OCI-LY3 (cell line): Measurements from ENCODE around the gene LTBR.

ENCODE experiments used
- H2AFZ ChIP-seq: fragments of 200-600, 300-600 bp; shearing (Covaris generic); 2 replicates; pipeline ENCODE4 v1.6.0; 2014; ENCODE audit warnings: antibody characterized with exemption, low read depth, low read length
- H3K27ac ChIP-seq: fragments of 200-600, 300-600 bp; sonication (generic); 2 replicates; pipeline ENCODE4 v1.5.1; 2014; ENCODE audit warnings: mild to moderate bottlenecking, low read length, moderate library complexity, mixed read lengths
- H3K27me3 ChIP-seq: fragments of 200-600, 300-600 bp; sonication (generic); 2 replicates; pipeline ENCODE4 v1.6.1; 2014; ENCODE audit warnings: low read depth, low read length, mixed read lengths
- H3K36me3 ChIP-seq: fragments of 200-600, 300-600 bp; sonication (generic); replicated peaks from 2 replicates; pipeline ENCODE3; 2014; ENCODE audit warnings: low read depth, low read length, mixed read lengths
- H3K4me1 ChIP-seq: fragments of 300-600, 200-600 bp; sonication (generic); 2 replicates; pipeline ENCODE4 v1.6.1; 2014; ENCODE audit warnings: low read length, mixed read lengths
- H3K4me2 ChIP-seq: fragments of 200-600, 300-600 bp; sonication (generic); 2 replicates; pipeline ENCODE4 v1.6.1; 2014; ENCODE audit warnings: low read length, mixed read lengths
- H3K4me3 ChIP-seq: fragments of 300-600, 200-600 bp; sonication (generic); 2 replicates; pipeline ENCODE4 v1.5.1; 2014; ENCODE audit warnings: antibody characterized with exemption, mild to moderate bottlenecking, low read length, moderate library complexity
- H3K79me2 ChIP-seq: fragments of 300-600, 200-600 bp; shearing (Covaris generic); 2 replicates; pipeline ENCODE4 v1.6.1; 2014; ENCODE audit warnings: mild to moderate bottlenecking, low read length, mixed read lengths
- H3K9ac ChIP-seq: fragments of 300-600, 200-600 bp; shearing (Covaris generic); 2 replicates; pipeline ENCODE4 v1.6.0; 2014; ENCODE audit warnings: mild to moderate bottlenecking, low read length, moderate library complexity
- H3K9me3 ChIP-seq: fragments of 200-600, 300-600 bp; shearing (Covaris generic); 2 replicates; pipeline ENCODE4 v1.6.1; 2014; ENCODE audit warnings: low read length, mixed read lengths; ENCODE audit not compliant: insufficient read depth
- H4K20me1 ChIP-seq: fragments of 200-600, 300-600 bp; sonication (generic); 2 replicates; pipeline ENCODE4 v1.6.1; 2016; ENCODE audit warnings: low read length, mixed read lengths; ENCODE audit not compliant: insufficient read depth
- CTCF ChIP-seq: fragments of 200-600, 300-600 bp; sonication (generic); IDR thresholded peaks from 2 replicates; pipeline ENCODE4 v1.5.1; 2014; ENCODE audit warnings: antibody characterized with exemption, low read length, low read depth
- EZH2phosphoT487 ChIP-seq: fragments of 200-600 bp; shearing (Covaris generic); IDR thresholded peaks from 2 replicates; pipeline ENCODE4 v1.6.1; 2018; ENCODE audit warnings: antibody characterized with exemption, mixed run types, low read depth

The LTBR gene

GRCh38 chr12:6428326-6428725, 44.4 kb downstream of the LTBR start:
- H4K20me1 ChIP-seq, result no peaks in the 10 kb centered on the region
- H3K27me3 ChIP-seq, result no peaks in the 10 kb centered on the region
- no peak overlapping the region for H2AFZ ChIP-seq
- TF ChIP-seq CTCF (no peak), EZH2phosphoT487 (no peak)
- H3K4me1 ChIP-seq, result peaks cover 26% of the 10 kb centered on the region
- no peaks in the 10 kb centered on the region for H3K36me3 ChIP-seq
- H3K79me2 ChIP-seq, result no peaks in the 10 kb centered on the region
- no peak overlapping the region for H3K27ac ChIP-seq
- H3K4me3 ChIP-seq, result no peak overlapping the region
- H3K4me2 ChIP-seq, result no peak overlapping the region
- H3K9ac ChIP-seq, result no peak overlapping the region
- H3K9me3 ChIP-seq, result no peaks in the 10 kb centered on the region

- Histone ChIP-seq H3K27ac (no peak overlapping the region), H2AFZ (peak overlapping the region; percentile 83; the same call in 1 of the 2 replicates), H4K20me1 (no peaks in the 10 kb centered on the region), H3K9me3 (no peaks in the 10 kb centered on the region), H3K9ac (no peak overlapping the region), H3K4me1 (peaks cover 21% of the 10 kb centered on the region), H3K79me2 (no peaks in the 10 kb centered on the region), H3K27me3 (no peaks in the 10 kb centered on the region), H3K4me3 (no peak overlapping the region), H3K4me2 (no peak overlapping the region), H3K36me3 (no peaks in the 10 kb centered on the region)
- TF ChIP-seq CTCF, result no peak
- no peak for TF ChIP-seq EZH2phosphoT487
Observed at GRCh38 chr12:6430124-6430989, 46.4 kb downstream of the LTBR start.

GRCh38 chr12:6432991-6433390, 49.0 kb downstream of the LTBR start:
- Histone ChIP-seq H3K9me3 (no peaks in the 10 kb centered on the region), H3K79me2 (no peaks in the 10 kb centered on the region), H3K36me3 (no peaks in the 10 kb centered on the region), H3K27me3 (no peaks in the 10 kb centered on the region), H3K27ac (no peak overlapping the region), H3K9ac (no peak overlapping the region), H3K4me1 (peaks cover 6% of the 10 kb centered on the region; the same call in 1 of the 2 replicates), H3K4me2 (no peak overlapping the region), H2AFZ (no peak overlapping the region), H4K20me1 (no peaks in the 10 kb centered on the region), H3K4me3 (no peak overlapping the region)
- TF ChIP-seq CTCF (no peak), EZH2phosphoT487 (no peak)

GRCh38 chr12:6434205-6435140, 50.5 kb downstream of the LTBR start:
- Histone ChIP-seq H3K27ac (no peak overlapping the region), H3K27me3 (no peaks in the 10 kb centered on the region), H3K4me3 (no peak overlapping the region), H3K36me3 (no peaks in the 10 kb centered on the region), H3K79me2 (no peaks in the 10 kb centered on the region), H3K4me2 (no peak overlapping the region), H4K20me1 (no peaks in the 10 kb centered on the region), H3K9me3 (no peaks in the 10 kb centered on the region), H3K9ac (no peak overlapping the region), H3K4me1 (peaks cover 6% of the 10 kb centered on the region; the same call in 1 of the 2 replicates), H2AFZ (no peak overlapping the region)
- no peak for TF ChIP-seq EZH2phosphoT487
